ENCODE data around the gene MORC3. TPM values are rescaled to one million over a fixed set of nuclear protein-coding genes. Genes with fewer than 3 reads are reported as not detected.
"Not testable (repeated sequence)": the region's sequence is repeated elsewhere in the genome, so short reads cannot be mapped to it uniquely, and the experiment has no call there.

MORC3 gene
- total RNA-seq, 1 donor from 2014 or later: 29.2 TPM

DNA sequence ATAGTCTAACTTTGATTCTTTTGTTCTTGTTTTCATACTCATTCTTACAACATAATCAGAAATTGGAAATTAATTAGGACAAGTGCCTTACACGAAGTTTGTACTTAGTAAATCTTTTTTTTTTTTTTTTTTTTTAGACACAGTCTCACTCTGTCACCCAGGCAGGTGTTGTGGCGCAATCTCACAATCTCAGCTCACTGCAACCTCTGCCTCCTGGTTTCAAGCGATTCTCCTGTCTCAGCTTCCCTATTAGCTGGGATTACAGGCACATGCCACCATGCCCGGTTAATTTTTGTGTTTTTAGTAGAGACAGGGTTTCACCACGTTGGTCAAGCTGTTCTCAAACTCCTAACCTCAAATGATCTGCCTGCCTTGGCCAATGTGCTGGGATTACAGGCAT lies 77.6 kb downstream of the MORC3 start:
- Histone ChIP-seq H3K4me2 (ENCODE audit: low read length) (no peak overlapping the region), H3K9me3 (ENCODE audit: insufficient read depth, low read depth, low read length) (no peaks in the 10 kb centered on the region), H3K27me3 (ENCODE audit: insufficient read depth, low read length) (no peaks in the 10 kb centered on the region), H3K36me3 (ENCODE audit: insufficient read depth, low read length) (peaks cover 15% of the 10 kb centered on the region), H3K27ac (ENCODE audit: low read depth, low read length) (no peak overlapping the region), H3K4me1 (ENCODE audit: insufficient read depth, low read length) (no peaks in the 10 kb centered on the region), H3K9ac (ENCODE audit: low read length) (no peak overlapping the region), H2AFZ (ENCODE audit: low read depth, low read length) (no peak overlapping the region), H3K4me3 (ENCODE audit: insufficient read depth, low read depth, low read length) (no peak overlapping the region), H3K79me2 (ENCODE audit: insufficient read depth, low read length) (no peaks in the 10 kb centered on the region), H4K20me1 (ENCODE audit: insufficient read depth, low read length) (no peaks in the 10 kb centered on the region)
- H3K4me3 Mint-ChIP-seq (ENCODE audit: unreplicated experiment): no peak overlapping the region
- H3K9me3 Mint-ChIP-seq (ENCODE audit: unreplicated experiment): no peaks in the 10 kb centered on the region
- TF ChIP-seq, protein P1, sequence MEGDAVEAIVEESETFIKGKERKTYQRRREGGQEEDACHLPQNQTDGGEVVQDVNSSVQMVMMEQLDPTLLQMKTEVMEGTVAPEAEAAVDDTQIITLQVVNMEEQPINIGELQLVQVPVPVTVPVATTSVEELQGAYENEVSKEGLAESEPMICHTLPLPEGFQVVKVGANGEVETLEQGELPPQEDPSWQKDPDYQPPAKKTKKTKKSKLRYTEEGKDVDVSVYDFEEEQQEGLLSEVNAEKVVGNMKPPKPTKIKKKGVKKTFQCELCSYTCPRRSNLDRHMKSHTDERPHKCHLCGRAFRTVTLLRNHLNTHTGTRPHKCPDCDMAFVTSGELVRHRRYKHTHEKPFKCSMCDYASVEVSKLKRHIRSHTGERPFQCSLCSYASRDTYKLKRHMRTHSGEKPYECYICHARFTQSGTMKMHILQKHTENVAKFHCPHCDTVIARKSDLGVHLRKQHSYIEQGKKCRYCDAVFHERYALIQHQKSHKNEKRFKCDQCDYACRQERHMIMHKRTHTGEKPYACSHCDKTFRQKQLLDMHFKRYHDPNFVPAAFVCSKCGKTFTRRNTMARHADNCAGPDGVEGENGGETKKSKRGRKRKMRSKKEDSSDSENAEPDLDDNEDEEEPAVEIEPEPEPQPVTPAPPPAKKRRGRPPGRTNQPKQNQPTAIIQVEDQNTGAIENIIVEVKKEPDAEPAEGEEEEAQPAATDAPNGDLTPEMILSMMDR (IDR thresholded peaks at IDR 0.05; ENCODE audit: insufficient read depth, low read depth, low read length): no peak
- no peak for TF ChIP-seq EZH2 (IDR thresholded peaks at IDR 0.05; ENCODE audit: insufficient read depth, low read length)
- FAIRE-seq (no peak), DNase-seq (ENCODE audit: low read depth) (no peak)
- H3K27me3 Mint-ChIP-seq (ENCODE audit: low read depth, unreplicated experiment): no peaks in the 10 kb centered on the region
- no peaks in the 10 kb centered on the region for H3K4me1 Mint-ChIP-seq (ENCODE audit: low read depth, unreplicated experiment)
- H3K36me3 Mint-ChIP-seq (ENCODE audit: low read depth, unreplicated experiment): peaks cover 4% of the 10 kb centered on the region
- no peak overlapping the region for H3K27ac Mint-ChIP-seq (ENCODE audit: unreplicated experiment)

DNA sequence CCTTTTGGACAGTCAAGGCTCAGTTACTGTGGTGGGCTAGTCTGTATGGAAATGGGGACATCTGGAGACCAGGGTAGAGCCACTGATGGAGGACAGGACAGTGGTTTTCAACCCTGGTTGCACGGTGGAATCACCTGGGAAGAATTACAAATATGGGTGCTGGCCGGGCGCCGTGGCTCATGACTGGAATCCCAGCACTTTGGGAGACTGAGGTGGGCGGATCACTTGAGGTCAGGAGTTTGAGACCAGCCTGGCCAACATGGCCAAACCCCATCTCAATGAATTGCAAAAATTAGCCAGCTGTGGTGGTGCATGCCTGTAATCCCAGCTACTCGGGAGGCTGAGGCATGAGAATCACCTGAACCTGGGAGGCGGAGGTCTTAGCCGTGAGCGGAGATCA lies 79.7 kb downstream of the MORC3 start:
- H3K79me2 ChIP-seq (ENCODE audit: insufficient read depth, low read length); H3K36me3 Mint-ChIP-seq (ENCODE audit: low read depth, unreplicated experiment); H3K27me3 ChIP-seq (ENCODE audit: insufficient read depth, low read length); FAIRE-seq; H3K27ac ChIP-seq (ENCODE audit: low read depth, low read length); H3K4me1 ChIP-seq (ENCODE audit: insufficient read depth, low read length); H3K27ac Mint-ChIP-seq (ENCODE audit: unreplicated experiment); H3K4me2 ChIP-seq (ENCODE audit: low read length); H3K4me3 ChIP-seq (ENCODE audit: insufficient read depth, low read depth, low read length); H4K20me1 ChIP-seq (ENCODE audit: insufficient read depth, low read length); H3K4me3 Mint-ChIP-seq (ENCODE audit: unreplicated experiment); H2AFZ ChIP-seq (ENCODE audit: low read depth, low read length); H3K27me3 Mint-ChIP-seq (ENCODE audit: low read depth, unreplicated experiment); H3K9me3 Mint-ChIP-seq (ENCODE audit: unreplicated experiment); H3K9me3 ChIP-seq (ENCODE audit: insufficient read depth, low read depth, low read length); H3K9ac ChIP-seq (ENCODE audit: low read length); DNase-seq (ENCODE audit: low read depth); H3K4me1 Mint-ChIP-seq (ENCODE audit: low read depth, unreplicated experiment): not testable (repeated sequence)
- H3K36me3 ChIP-seq (ENCODE audit: insufficient read depth, low read length): peaks cover 20% of the 10 kb centered on the region

DNA sequence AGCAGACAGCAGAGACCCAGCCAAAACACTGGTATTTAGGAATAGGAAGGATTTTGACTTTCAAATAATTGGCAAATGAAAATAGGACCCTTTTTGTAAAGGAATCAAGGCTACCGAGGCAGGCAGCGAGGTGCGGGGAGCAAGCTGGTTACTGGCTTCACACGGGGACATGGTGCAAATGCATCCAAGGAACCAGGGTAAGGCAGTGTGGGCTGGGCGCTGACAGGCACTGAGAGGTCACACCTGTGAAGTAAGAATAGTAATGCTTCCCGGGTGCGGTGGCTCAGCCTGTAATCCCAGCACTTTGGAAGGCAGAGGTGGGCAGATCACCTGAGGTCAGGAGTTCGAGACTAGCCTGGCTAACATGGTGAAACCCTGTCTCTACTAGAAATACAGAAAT lies 80.7 kb downstream of the MORC3 start:
- H3K4me3 ChIP-seq (ENCODE audit: insufficient read depth, low read depth, low read length): no peak overlapping the region
- DNase-seq (ENCODE audit: low read depth) (no peak), FAIRE-seq (no peak)
- no peak overlapping the region for H3K27ac ChIP-seq (ENCODE audit: low read depth, low read length)
- no peak overlapping the region for H2AFZ ChIP-seq (ENCODE audit: low read depth, low read length)
- Mint-ChIP-seq H3K4me1 (ENCODE audit: low read depth, unreplicated experiment) (no peaks in the 10 kb centered on the region), H3K9me3 (ENCODE audit: unreplicated experiment) (no peaks in the 10 kb centered on the region), H3K27me3 (ENCODE audit: low read depth, unreplicated experiment) (no peaks in the 10 kb centered on the region), H3K36me3 (ENCODE audit: low read depth, unreplicated experiment) (peaks cover 2% of the 10 kb centered on the region), H3K4me3 (ENCODE audit: unreplicated experiment) (no peak overlapping the region), H3K27ac (ENCODE audit: unreplicated experiment) (no peak overlapping the region)
- no peaks in the 10 kb centered on the region for H4K20me1 ChIP-seq (ENCODE audit: insufficient read depth, low read length)
- H3K9ac ChIP-seq (ENCODE audit: low read length): no peak overlapping the region
- no peak for TF ChIP-seq EZH2 (IDR thresholded peaks at IDR 0.05; ENCODE audit: insufficient read depth, low read length)
- TF ChIP-seq, protein P1 (IDR thresholded peaks at IDR 0.05; ENCODE audit: insufficient read depth, low read depth, low read length): no peak
- H3K79me2 ChIP-seq (ENCODE audit: insufficient read depth, low read length): no peaks in the 10 kb centered on the region
- no peak overlapping the region for H3K4me2 ChIP-seq (ENCODE audit: low read length)
- no peaks in the 10 kb centered on the region for H3K4me1 ChIP-seq (ENCODE audit: insufficient read depth, low read length)
- no peaks in the 10 kb centered on the region for H3K9me3 ChIP-seq (ENCODE audit: insufficient read depth, low read depth, low read length)
- H3K27me3 ChIP-seq (ENCODE audit: insufficient read depth, low read length): no peaks in the 10 kb centered on the region
- H3K36me3 ChIP-seq (ENCODE audit: insufficient read depth, low read length): peaks cover 15% of the 10 kb centered on the region

Measured in astrocyte (in vitro differentiated cells and primary cell).